Mesenchymal stem cell (in vitro differentiated cells and primary cell): ENCODE measurements around the gene GNAI2. TPM values are rescaled to one million over a fixed set of nuclear protein-coding genes. Genes with fewer than 3 reads are reported as not detected.

Experiments used
- DNase-seq: peaks from one replicate; pipeline ENCODE4 v3.0.0-alpha.2; 2013
- H2AFZ ChIP-seq: one replicate; pipeline ENCODE4 v1.6.1; 2013; ENCODE audit warnings: low read depth, mild to moderate bottlenecking, control low read depth, inconsistent platforms, low read length, moderate library complexity
- H2AK5ac ChIP-seq: 2 replicates; pipeline ENCODE4 v1.6.1; 2013; ENCODE audit warnings: low read length, moderate library complexity, mild to moderate bottlenecking, inconsistent platforms; ENCODE audit not compliant: severe bottlenecking
- H2BK120ac ChIP-seq: one replicate; pipeline ENCODE4 v1.6.1; 2013; ENCODE audit warnings: low read depth, mild to moderate bottlenecking, inconsistent platforms, low read length, moderate library complexity
- H2BK12ac ChIP-seq, 2 experiments: one replicate each; pipeline ENCODE4 v1.6.1; 2013; ENCODE audit warnings: inconsistent platforms in 2 of 2, low read length in 2 of 2, mild to moderate bottlenecking in 2 of 2, moderate library complexity in 2 of 2, control low read depth in 1 of 2
- H2BK15ac ChIP-seq: one replicate; pipeline ENCODE4 v1.6.1; 2013; ENCODE audit warnings: mild to moderate bottlenecking, low read depth, inconsistent platforms; ENCODE audit not compliant: poor library complexity, severe bottlenecking
- H2BK5ac ChIP-seq: 2 replicates; pipeline ENCODE4 v1.6.1; 2013; ENCODE audit warnings: low read depth, mild to moderate bottlenecking, low read length, control low read depth, inconsistent platforms; ENCODE audit not compliant: poor library complexity, severe bottlenecking
- H3K14ac ChIP-seq, 2 experiments: one replicate each; pipeline ENCODE4 v1.6.1; 2013; ENCODE audit warnings: inconsistent platforms in 2 of 2, low read length in 2 of 2, control low read depth in 1 of 2, mild to moderate bottlenecking in 1 of 2, moderate library complexity in 1 of 2
- H3K18ac ChIP-seq, 2 experiments: one replicate each; pipeline ENCODE4 v1.6.1; 2013; ENCODE audit warnings: inconsistent platforms in 2 of 2, low read length in 2 of 2, control low read depth in 1 of 2, low read depth in 1 of 2, mild to moderate bottlenecking in 1 of 2
- H3K23ac ChIP-seq, 2 experiments: one replicate each; pipeline ENCODE4 v1.6.1; 2013; ENCODE audit warnings: inconsistent platforms in 2 of 2, low read length in 2 of 2, mild to moderate bottlenecking in 2 of 2, moderate library complexity in 2 of 2, control low read depth in 1 of 2
- H3K27ac ChIP-seq: 2 replicates; pipeline ENCODE4 v1.5.1; 2013; ENCODE audit warnings: mild to moderate bottlenecking, moderate library complexity, low read length, control low read depth, inconsistent platforms; ENCODE audit not compliant: poor library complexity, severe bottlenecking
- H3K27me3 ChIP-seq, 2 experiments: 2 replicates each; pipeline versions ENCODE4 v1.6.1 to v1.7.0; 2013; ENCODE audit warnings: low read length in 2 of 2, mild to moderate bottlenecking in 2 of 2, moderate library complexity in 2 of 2, control low read depth in 1 of 2, inconsistent platforms in 1 of 2; ENCODE audit not compliant: control insufficient read depth in 1 of 2, insufficient read depth in 1 of 2
- H3K36me3 ChIP-seq, 2 experiments: 2 replicates each; pipeline versions ENCODE4 v1.6.1 to v1.7.0; 2013; ENCODE audit warnings: low read length in 2 of 2, control low read depth in 1 of 2, inconsistent platforms in 1 of 2, low read depth in 1 of 2, mild to moderate bottlenecking in 1 of 2; ENCODE audit not compliant: insufficient read depth in 2 of 2, control insufficient read depth in 1 of 2
- H3K4ac ChIP-seq, 2 experiments: one replicate each; pipeline ENCODE4 v1.6.1; 2013; ENCODE audit warnings: inconsistent platforms in 2 of 2, low read length in 2 of 2, mild to moderate bottlenecking in 2 of 2, moderate library complexity in 2 of 2, control low read depth in 1 of 2, low read depth in 1 of 2
- H3K4me1 ChIP-seq: 2 replicates; pipeline ENCODE4 v1.6.1; 2013; ENCODE audit warnings: low read depth, low read length, control low read depth; ENCODE audit not compliant: control insufficient read depth, insufficient read depth
- H3K4me2 ChIP-seq: 2 replicates; pipeline ENCODE4 v1.6.1; 2013; ENCODE audit warnings: low read length, mild to moderate bottlenecking, inconsistent platforms; ENCODE audit not compliant: poor library complexity, severe bottlenecking
- H3K4me3 ChIP-seq, 2 experiments: 2 replicates each; pipeline versions ENCODE4 v1.5.1 to v1.7.0; 2013; ENCODE audit warnings: low read length in 2 of 2, mild to moderate bottlenecking in 2 of 2, control low read depth in 1 of 2, low read depth in 1 of 2; ENCODE audit not compliant: insufficient read depth in 1 of 2
- H3K79me1 ChIP-seq: replicated peaks from 2 replicates; pipeline ENCODE4 v1.6.1; 2013; ENCODE audit warnings: mild to moderate bottlenecking, control low read depth, low read length, inconsistent platforms; ENCODE audit not compliant: poor library complexity, severe bottlenecking
- H3K9ac ChIP-seq: 2 replicates; pipeline ENCODE4 v1.7.0; 2013; ENCODE audit warnings: mild to moderate bottlenecking, low read length, moderate library complexity
- H3K9me3 ChIP-seq: 2 replicates; pipeline ENCODE4 v1.7.0; 2013; ENCODE audit warnings: mild to moderate bottlenecking, low read length; ENCODE audit not compliant: control insufficient read depth
- H4K8ac ChIP-seq: one replicate; pipeline ENCODE4 v1.6.1; 2013; ENCODE audit warnings: inconsistent platforms, mild to moderate bottlenecking, low read length, moderate library complexity
- H4K91ac ChIP-seq: one replicate; pipeline ENCODE4 v1.6.1; 2013; ENCODE audit warnings: mild to moderate bottlenecking, low read length, inconsistent platforms
- WGBS: methylation state at CpG from one replicate; pipeline ENCODE4 v1.1.7; 2013; ENCODE audit warnings: mixed read lengths; 5-methylcytosine and 5-hydroxymethylcytosine counted together
- polyA plus RNA-seq, 2 experiments: library from polyadenylated mRNA; stranded (reverse); fragments of 200-250 nt; gene quantifications; one replicate each; pipeline ENCODE4 v1.2.3, GENCODE V29; 2013

The GNAI2 gene
- 474 TPM for polyA plus RNA-seq (2013, experiment 1 of 2)
- polyA plus RNA-seq (2013, experiment 2 of 2): 480 TPM

- Histone ChIP-seq H2BK12ac (peak within 1 kb of the TSS; percentile 42 to 68), H3K9ac (peak within 1 kb of the TSS; percentile 96), H2AFZ (no peak within 1 kb of the TSS), H3K4me3 (peak within 1 kb of the TSS; percentile 88 to 100), H2BK120ac (peak within 1 kb of the TSS; percentile 40), H3K14ac (peak within 1 kb of the TSS; percentile 49 to 98), H4K91ac (peak within 1 kb of the TSS; percentile 46), H3K4me1 (peaks cover 27% of the 10 kb centered on the region), H3K36me3 (peaks cover 12 to 19% of the 10 kb centered on the region in 2 experiments), H3K4me2 (peak within 1 kb of the TSS; percentile 95), H2BK5ac (peak within 1 kb of the TSS; percentile 81), H3K23ac (peak within 1 kb of the TSS in 1 of 2 experiments; percentile 68), H3K9me3 (no peaks in the 10 kb centered on the region), H2AK5ac (peak within 1 kb of the TSS; percentile 95), H2BK15ac (peak within 1 kb of the TSS; percentile 71), H3K4ac (peak within 1 kb of the TSS; percentile 54 to 95), H3K79me1 (peaks cover 6% of the 10 kb centered on the region), H4K8ac (no peak within 1 kb of the TSS), H3K27ac (peak within 1 kb of the TSS; percentile 92), H3K18ac (peak within 1 kb of the TSS; percentile 78 to 97), H3K27me3 (no peaks in the 10 kb centered on the region)
- peak; percentile 99 for DNase-seq
- WGBS: under 1% methylated on average over 58 of the region's 75 CpGs
Measured at GRCh38 chr3:50235716-50236483, at the start of gene GNAI2. Gene GNAI2, plus strand, starts transcription at chr3:50236204. Its CDS starts 132 bp downstream, at chr3:50236336.

GRCh38 chr3:50187750-50188149, 48.3 kb upstream of the GNAI2 start:
- Histone ChIP-seq H3K14ac (no peak overlapping the region), H4K8ac (no peak overlapping the region), H3K9me3 (no peaks in the 10 kb centered on the region), H3K4me1 (peaks cover 5% of the 10 kb centered on the region), H3K23ac (no peak overlapping the region), H3K27me3 (peaks cover 9 to 48% of the 10 kb centered on the region in 2 experiments), H2BK5ac (no peak overlapping the region), H3K4ac (no peak overlapping the region), H3K4me2 (no peak overlapping the region), H4K91ac (no peak overlapping the region), H3K79me1 (no peaks in the 10 kb centered on the region), H2AFZ (no peak overlapping the region), H2BK12ac (no peak overlapping the region), H3K27ac (no peak overlapping the region), H3K18ac (no peak overlapping the region), H3K36me3 (peaks cover 0 to 23% of the 10 kb centered on the region in 2 experiments), H2BK15ac (no peak overlapping the region), H2AK5ac (no peak overlapping the region), H3K4me3 (no peak overlapping the region), H2BK120ac (no peak overlapping the region), H3K9ac (no peak overlapping the region)
- DNase-seq: no peak
- 94% methylated on average over 15 of the region's 19 CpGs for WGBS

GRCh38 chr3:50189274-50189673, 46.7 kb upstream of the GNAI2 start:
- Histone ChIP-seq H2BK15ac (no peak overlapping the region), H3K14ac (no peak overlapping the region), H2AFZ (no peak overlapping the region), H3K4me1 (peaks cover 4% of the 10 kb centered on the region), H3K27ac (no peak overlapping the region), H3K9ac (no peak overlapping the region), H2BK120ac (no peak overlapping the region), H3K18ac (no peak overlapping the region), H3K23ac (no peak overlapping the region), H3K79me1 (no peaks in the 10 kb centered on the region), H3K4me2 (no peak overlapping the region), H3K4ac (no peak overlapping the region), H2BK12ac (no peak overlapping the region), H2BK5ac (no peak overlapping the region), H3K9me3 (no peaks in the 10 kb centered on the region), H3K27me3 (peaks cover 11 to 50% of the 10 kb centered on the region in 2 experiments), H3K36me3 (peaks cover 0 to 15% of the 10 kb centered on the region in 2 experiments), H2AK5ac (no peak overlapping the region), H4K8ac (no peak overlapping the region), H4K91ac (no peak overlapping the region), H3K4me3 (no peak overlapping the region)
- 15% methylated on average over 5 of the region's 5 CpGs for WGBS
- peak; percentile 83 for DNase-seq

- 81% methylated on average over 7 of the region's 7 CpGs for WGBS
- H2BK12ac ChIP-seq: no peak overlapping the region
- DNase-seq: no peak
- H2BK15ac ChIP-seq: no peak overlapping the region
- peaks cover 9% of the 10 kb centered on the region for H3K4me1 ChIP-seq
- no peak overlapping the region for H3K9ac ChIP-seq
- no peak overlapping the region for H2BK5ac ChIP-seq
- H4K8ac ChIP-seq: no peak overlapping the region
- no peaks in the 10 kb centered on the region for H3K79me1 ChIP-seq
- no peak overlapping the region for H3K23ac ChIP-seq
- no peak overlapping the region for H3K18ac ChIP-seq
- no peak overlapping the region for H3K4me3 ChIP-seq
- no peak overlapping the region for H3K14ac ChIP-seq
- peaks cover 18 to 53% of the 10 kb centered on the region in 2 experiments for H3K27me3 ChIP-seq
- no peak overlapping the region for H3K27ac ChIP-seq
- no peaks in the 10 kb centered on the region for H3K9me3 ChIP-seq
- H2AK5ac ChIP-seq: no peak overlapping the region
- H2BK120ac ChIP-seq: no peak overlapping the region
- no peak overlapping the region for H2AFZ ChIP-seq
- no peak overlapping the region for H3K4me2 ChIP-seq
- H4K91ac ChIP-seq: no peak overlapping the region
- no peak overlapping the region for H3K4ac ChIP-seq
- H3K36me3 ChIP-seq: peaks cover 0 to 15% of the 10 kb centered on the region in 2 experiments
Measured at GRCh38 chr3:50189989-50190388, 46.0 kb upstream of the GNAI2 start.
